Measurements from ENCODE around the gene XYLB.

Gene XYLB

DNA sequence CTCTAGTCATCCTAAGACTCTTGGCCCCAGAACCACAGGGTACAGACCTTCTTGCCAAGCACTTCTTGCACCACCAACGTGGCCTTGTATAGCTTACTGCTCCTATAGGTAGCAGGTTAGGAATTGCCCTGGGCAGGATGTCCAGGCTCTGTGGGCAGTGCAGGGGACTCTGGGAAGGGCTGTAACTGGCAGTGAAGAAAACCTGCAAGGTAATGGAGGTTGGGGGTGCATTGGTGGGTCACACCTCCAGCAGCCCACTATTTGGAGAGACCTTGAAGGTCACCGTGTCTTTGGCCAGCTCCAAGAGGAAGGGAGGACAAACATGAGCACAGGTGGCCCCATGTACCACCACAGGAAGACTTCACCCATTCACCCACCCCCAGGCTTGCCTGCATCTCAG lies 21.3 kb upstream of the XYLB start:
- DNase-seq, result no peak

DNA sequence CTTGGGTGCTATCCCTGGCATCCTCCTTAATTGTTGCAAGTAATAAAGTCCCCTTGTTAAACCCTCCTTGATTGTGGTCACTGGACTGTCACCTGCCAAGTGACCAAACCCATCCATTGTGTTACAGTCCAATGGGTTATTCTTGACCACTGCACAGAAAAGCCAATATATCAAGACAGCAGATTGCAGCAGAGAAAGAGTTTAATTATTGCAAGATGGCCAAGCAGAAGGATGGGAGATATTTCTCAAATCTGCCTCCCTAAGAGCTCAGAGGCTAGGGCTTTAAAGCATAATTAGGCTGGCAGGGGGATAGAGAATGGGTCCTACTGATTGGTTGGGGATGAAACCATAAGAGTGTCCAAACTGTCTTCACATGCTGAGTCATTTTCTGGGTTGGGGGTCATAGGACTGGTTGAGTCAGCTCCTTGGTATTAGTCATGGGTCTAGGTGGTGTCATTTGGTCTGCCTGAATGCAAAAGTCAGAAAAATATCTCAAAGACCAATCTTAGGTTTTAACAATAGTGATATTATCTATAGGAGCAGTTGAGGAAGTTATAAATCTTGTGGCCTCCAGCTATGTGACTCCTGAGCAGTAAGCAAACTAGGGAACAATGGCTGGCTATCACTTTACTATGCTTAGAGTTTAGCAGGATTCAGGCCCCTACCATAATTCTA lies 19.1 kb upstream of the XYLB start:
- no peak for DNase-seq

- no peak for DNase-seq
These were observed 15.1 kb upstream of the XYLB start for GRCh38 chr3:38331257-38332022.

DNA sequence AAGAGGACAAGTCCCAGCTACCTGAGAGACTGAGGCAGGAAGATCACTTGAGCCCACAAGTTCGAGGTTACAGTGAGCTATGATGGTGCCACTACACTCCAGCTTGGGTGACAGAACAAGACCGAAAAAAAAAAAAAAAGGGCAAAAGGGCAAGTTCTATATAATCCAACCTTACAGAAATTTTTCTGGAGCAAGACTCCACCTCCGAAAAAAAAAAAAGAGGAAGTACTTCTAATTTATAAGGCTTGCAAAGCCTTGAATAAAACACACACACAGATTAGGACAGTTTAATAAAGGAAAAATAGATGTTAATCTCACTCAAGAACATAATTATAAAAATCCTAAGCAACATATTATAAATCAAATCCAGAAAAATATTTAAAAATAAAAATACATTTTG lies 14.4 kb upstream of the XYLB start:
- DNase-seq, result no peak

DNA sequence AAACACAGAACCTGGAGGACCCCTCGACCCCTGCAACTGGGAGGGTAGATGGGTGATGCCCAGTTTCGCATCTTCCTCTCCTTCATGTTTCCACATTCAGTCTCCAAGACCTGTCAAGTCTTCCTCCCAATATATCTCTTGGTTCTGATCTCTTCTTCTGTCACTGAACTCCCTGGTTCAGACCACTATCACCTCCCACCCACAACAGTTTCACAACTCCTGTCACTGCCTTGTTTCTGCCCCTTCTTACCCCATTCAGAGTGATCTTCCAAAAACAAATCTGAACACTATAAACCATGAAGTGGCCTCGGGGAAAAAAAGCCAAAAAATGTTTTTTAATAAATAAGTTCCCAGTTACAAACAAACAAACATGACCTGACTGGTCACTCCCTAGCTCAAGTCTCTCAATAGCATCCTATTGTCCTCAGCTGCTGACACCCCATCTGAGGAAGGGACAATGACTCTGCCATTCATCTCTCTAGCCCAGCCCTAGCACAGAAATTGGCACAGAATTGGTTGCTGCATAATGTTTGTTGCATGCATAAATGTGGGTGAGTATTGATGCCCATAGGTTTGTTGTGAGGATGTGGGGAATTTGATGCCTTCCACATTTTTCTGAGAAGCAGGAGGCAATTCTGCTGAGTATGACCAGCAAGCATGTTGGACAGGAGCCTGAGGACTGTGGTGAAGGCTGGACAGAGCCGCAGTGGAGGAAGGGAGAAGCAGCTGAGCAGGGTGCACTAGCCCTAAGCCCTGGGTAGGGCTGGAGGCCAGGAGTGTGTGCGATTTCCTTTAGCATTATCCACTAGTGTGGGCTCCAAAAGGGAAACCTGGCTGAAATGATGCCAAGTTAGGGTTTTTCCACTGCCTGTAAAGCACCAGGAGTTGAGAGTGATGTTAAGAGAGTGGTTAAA lies 12.2 kb upstream of the XYLB start:
- DNase-seq, result no peak

GRCh38 chr3:38335263-38335662 lies 11.3 kb upstream of the XYLB start:
- DNase-seq, result no peak

- DNase-seq, result no peak
These were observed 8.9 kb upstream of the XYLB start for GRCh38 chr3:38337703-38338102.

GRCh38 chr3:38343797-38344594 lies 2.6 kb upstream of the XYLB start:
- no peak for DNase-seq

DNA sequence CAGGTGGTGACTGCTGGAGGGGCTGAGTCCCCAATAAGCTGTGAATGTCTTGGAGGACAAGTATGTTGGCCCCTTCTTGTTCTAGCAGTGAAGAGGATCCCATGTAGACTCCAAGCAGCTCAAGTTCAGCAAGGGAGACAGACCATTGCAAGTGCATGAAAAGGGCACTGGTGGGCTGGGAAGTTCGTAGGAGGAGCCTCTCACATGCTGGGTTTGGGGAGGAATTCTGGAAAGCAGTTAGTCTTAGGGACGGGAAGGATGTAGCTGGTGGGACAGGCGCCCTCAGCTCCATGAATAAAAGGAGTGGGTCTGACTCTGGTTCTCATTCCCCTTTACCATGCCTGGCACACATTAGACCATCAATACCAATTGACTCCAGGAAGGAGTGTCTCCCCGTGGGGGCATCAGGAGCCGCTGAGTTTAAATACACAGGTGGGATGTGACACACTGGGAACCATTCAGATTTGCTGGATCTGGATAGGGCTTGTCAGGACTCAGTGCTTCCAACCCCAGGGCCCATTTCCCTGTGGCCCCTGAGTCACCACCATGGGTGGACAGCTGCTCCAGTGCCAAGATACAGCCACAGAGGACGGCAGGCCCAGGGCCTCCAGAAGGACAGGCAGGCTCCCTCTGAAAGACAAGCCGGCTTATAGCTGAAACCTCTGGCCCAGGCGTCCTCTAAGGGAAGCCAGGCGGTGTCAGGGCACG lies 552 bp upstream of the XYLB start:
- no peak for DNase-seq

DNA sequence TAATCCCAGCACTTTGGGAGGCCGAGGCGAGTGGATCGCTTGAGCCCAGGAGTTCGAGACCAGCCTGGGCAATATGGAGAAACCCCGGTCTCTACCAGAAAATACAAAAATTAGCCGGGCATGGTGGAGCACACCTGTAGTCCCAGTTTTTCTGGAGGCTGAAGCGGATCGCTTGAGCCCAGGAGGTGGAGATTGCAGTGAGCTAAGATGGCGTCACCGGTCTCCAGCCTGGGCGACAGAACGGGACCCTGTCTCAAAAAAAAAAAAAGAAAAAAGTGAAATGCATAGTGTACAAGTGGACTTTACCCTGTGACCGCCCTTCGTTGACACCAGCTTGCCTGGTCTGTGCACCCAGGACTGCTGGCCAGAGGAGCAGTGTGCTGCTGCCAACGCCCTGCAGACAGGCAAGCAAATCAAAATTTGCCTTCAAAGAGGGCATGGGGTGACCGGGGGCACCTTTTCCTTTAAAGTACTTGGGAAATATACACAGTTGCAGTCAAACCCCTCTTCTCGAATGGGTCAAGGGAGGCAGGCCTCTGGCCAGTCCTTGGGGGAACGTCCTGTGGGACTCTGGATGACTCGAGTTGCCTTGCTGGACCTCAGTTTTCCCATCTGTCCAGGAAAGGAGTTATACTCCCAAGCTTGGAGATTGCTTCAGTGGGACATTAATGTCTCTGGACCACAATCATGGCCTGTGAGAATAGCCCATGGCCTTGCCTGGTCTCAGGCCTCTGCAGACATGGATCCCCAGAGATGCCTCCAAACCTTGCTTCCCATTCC lies 1.0 kb downstream of the XYLB start:
- DNase-seq, result no peak

- DNase-seq, result no peak
These were observed 2.3 kb downstream of the XYLB start for GRCh38 chr3:38348903-38349302.

- DNase-seq, result no peak
These were observed 3.2 kb downstream of the XYLB start for GRCh38 chr3:38349684-38350359.

DNA sequence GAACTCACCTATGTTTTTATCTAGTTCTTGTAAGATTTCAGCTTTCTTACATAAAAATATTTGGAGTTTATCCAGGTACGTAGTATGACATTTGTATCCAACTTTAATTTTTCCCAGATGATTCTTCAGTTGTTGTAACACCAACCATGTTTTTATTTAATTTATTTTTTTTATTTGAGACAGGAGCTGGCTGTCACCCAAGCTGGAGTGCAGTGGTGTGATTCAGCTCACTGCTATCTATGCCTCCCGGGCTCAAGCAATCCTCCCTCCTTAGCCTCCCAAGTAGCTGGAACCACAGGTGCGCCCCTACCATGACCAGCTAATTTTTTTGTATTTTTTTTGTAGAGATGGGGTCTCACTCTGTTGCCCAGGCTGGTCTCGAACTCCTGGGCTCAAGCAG lies 6.6 kb downstream of the XYLB start:
- no peak for DNase-seq

GRCh38 chr3:38354588-38355330 lies 8.2 kb downstream of the XYLB start:
- DNase-seq, result no peak

- DNase-seq, result no peak
These were observed 12.5 kb downstream of the XYLB start for GRCh38 chr3:38359038-38359437.

DNA sequence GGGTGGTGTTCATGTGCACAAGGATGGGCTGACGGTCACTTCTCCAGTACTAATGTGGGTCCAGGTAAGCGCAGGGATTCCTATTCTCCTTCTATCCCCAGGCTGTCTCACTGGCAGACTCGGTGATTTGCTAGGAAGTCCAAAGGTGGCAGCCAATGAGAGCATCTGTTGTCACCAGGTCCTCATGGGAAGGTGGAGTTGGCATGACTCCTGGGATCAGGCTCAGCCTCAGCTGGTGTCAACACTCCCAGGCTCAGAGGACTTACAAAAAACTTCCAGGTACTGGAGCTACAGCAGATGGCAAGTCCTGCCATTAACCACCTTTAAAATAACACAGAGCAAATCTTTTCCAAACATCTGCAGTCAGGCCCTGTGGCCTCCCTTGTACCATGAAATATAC lies 13.8 kb downstream of the XYLB start:
- DNase-seq, result no peak

DNA sequence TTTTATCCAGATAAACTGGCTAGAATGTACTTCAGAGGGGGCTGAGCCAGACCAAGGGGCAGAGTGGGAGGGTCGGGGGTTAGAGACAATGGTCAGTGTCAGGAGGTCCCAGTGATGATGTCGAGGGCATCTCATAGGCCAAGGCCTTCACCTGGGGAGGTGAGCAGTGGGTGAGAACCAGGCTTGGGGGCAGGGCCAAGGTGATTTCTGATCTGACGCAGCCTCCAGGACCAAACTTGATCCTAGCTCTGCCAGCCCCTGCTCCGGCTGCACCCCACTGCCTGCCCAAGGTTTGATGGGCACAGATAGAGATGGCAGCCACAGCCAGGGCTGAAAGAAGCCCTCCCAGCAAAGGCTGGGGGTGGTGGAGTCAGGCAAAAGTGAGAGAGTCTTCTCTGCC lies 14.9 kb downstream of the XYLB start:
- DNase-seq, result no peak

GRCh38 chr3:38362825-38363224 lies 16.2 kb downstream of the XYLB start:
- DNase-seq, result no peak

DNA sequence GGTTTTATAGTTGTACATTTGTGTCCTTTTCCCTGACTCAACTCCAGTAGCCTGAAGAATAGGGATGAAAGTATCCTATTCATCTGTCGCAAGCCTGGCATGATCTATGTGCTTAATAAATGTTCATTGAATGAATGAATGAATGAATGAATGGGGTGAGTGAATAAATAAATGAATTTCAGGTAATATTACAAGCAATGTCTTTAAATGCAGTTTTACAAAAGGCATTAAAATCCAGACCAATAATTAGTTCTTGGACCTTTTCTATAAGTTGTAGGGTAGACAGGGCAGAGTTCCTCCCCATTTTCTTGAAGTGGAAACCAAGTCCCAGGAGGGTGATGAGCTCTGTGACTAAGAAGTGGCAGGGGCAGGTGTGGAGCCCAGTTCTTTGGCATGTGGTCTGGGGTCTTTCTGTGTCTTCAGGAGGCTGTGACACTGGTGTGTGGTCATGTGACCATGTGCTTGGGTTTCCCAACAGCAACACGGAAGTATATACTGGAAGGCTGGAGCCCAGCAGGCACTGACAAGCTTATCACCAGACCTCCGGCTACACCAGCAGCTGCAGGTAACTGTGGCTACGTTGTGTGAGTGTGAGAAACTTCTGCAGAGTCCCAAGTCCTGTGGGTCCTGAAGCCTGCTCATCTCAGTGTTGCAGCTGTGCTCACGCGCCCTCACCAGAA lies 18.3 kb downstream of the XYLB start:
- DNase-seq, result no peak

All from amniotic stem cell (primary cell).